ENCODE data around the gene TBC1D14. TPM values are rescaled to one million over a fixed set of nuclear protein-coding genes. Genes with fewer than 3 reads are reported as not detected.

Gene TBC1D14
- total RNA-seq, 2 experiments from 2014 or later = 37.1 to 37.3 TPM

DNA sequence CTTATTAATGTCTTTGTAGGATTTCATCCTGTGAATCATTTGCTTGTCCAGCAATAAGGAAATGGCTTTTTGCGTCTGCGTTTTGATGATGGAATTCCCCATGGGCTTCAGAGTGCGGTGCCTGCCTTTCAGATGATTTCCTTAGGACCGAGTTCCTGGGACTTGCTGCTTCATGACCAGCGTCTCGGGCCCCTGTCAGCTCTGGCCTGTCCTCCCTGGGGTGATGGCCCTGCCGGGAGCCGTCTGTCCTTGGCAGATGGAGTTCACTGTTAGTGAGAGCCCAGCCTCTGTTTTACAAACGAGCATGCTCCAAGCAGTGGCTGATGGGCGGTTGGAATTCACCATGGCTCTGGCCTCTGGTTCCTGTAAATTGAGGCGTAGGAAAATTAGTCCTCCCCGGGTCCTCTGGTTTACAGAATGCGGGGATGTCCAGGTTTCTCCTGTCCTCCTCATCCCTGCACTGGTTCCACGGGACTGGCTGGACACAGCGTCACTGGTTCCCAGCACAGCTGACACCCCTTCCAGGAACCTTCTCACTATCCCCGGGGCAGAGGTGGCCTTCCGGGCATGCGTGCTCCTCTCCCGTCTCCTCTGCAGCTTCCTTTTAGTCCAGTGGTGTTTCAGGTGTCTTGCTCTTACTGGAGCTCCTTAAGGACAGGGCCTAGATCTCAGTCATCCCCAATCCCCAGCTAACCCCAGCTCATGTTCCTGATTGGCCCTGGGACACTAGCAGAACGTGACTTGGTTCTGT, 34.9 kb downstream of the TBC1D14 start:
- H3K27me3 Mint-ChIP-seq = no peaks in the 10 kb centered on the region
- no peaks in the 10 kb centered on the region for H3K9me3 Mint-ChIP-seq
- ChIA-PET CTCF (interaction anchor here (1.0 kb wide), 2 partner anchors 30 kb away, joined by 3 to 4 read pairs; no protein-coding TSS in a partner anchor), POLR2A (interaction anchor here (0.9 kb wide), 1 partner anchor 35 kb away, joined by 3 read pairs; the partner anchor contains the start of gene TBC1D14)
- H3K4me3 Mint-ChIP-seq = no peak overlapping the region
- H3K36me3 Mint-ChIP-seq = no peaks in the 10 kb centered on the region
- intact Hi-C loops (cut with micrococcal nuclease) = no loop called here
- H3K27ac Mint-ChIP-seq = peak overlapping the region; percentile 31
- no peak for DNase-seq
- peaks cover 63% of the 10 kb centered on the region for H3K4me1 Mint-ChIP-seq (ENCODE audit: low read depth)

DNA sequence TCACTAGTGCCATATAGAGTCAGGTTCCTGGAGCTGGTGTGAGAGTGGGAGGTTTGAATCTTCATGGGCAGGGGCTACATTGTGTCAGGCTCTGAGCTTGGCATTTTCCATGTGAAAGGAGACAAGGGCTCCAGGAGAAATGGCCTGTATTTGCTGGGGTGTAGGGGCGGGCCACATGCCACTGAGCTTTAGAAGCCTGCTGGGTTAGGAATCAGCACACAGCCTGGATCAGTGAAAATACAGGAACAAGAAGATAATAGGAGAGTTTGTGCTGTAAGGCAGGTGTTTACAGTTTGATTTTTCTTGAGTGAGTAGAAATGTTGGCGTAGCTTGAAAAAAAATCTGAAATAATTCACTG, 35.4 kb downstream of the TBC1D14 start:
- H3K9me3 Mint-ChIP-seq = no peaks in the 10 kb centered on the region
- ChIA-PET CTCF (interaction anchor here (1.0 kb wide), 1 partner anchor 29 kb away, joined by 3 read pairs; no protein-coding TSS in a partner anchor), POLR2A (interaction anchor here (0.9 kb wide), 1 partner anchor 36 kb away, joined by 3 read pairs; the partner anchor contains the start of gene TBC1D14)
- H3K27ac Mint-ChIP-seq = peak overlapping the region; percentile 31
- peaks cover 60% of the 10 kb centered on the region for H3K4me1 Mint-ChIP-seq (ENCODE audit: low read depth)
- H3K27me3 Mint-ChIP-seq = no peaks in the 10 kb centered on the region
- DNase-seq = no peak
- intact Hi-C loops (cut with micrococcal nuclease) = no loop called here
- no peaks in the 10 kb centered on the region for H3K36me3 Mint-ChIP-seq
- H3K4me3 Mint-ChIP-seq = no peak overlapping the region

DNA sequence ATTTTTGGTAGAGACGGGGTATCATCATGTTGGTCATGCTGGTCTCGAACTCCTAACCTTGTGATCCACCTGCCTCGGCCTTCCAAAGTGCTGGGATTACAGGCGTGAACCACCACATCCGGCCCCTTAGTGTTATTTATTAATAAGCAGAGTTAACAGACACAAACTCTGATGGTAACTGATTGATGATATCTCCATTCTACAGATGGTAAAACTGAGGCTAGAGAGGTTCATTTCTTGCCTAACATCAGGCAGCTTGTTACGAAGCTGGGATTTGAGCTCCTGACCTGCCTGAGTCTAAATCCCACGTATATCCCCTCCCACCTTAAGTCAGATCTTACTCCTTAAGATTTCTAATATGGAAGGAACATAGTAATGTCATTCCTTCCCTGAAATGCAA, 36.9 kb downstream of the TBC1D14 start:
- intact Hi-C loops (cut with micrococcal nuclease) = no loop called here
- CTCF ChIA-PET = interaction anchor here (1.0 to 1.1 kb wide), 2 partner anchors 29 to 73 kb away, joined by 5 read pairs; no protein-coding TSS in a partner anchor
- no peaks in the 10 kb centered on the region for H3K27me3 Mint-ChIP-seq

DNA sequence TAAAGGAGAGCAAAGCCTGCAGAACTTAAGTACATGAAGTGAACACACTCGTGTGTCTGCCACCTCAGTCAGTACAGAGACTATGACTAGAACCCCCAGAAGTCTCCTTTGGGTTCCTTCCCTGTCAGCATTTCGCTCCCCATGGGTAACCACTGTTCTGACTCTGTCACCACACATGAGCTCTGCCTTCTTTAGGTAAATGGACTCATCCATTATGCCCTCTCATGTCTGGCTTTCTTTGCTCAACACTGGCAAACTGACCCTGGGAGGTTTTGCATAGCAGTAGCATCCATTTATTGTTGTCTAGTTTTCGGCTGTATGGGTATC, 38.5 kb downstream of the TBC1D14 start:
- no peaks in the 10 kb centered on the region for H3K36me3 Mint-ChIP-seq
- H3K27ac Mint-ChIP-seq = no peak overlapping the region
- H3K27me3 Mint-ChIP-seq = no peaks in the 10 kb centered on the region
- H3K4me1 Mint-ChIP-seq (ENCODE audit: low read depth) = peaks cover 47% of the 10 kb centered on the region
- DNase-seq = peak; percentile 38
- ChIA-PET POLR2A (no interaction called here), CTCF (interaction anchor here (0.8 to 1.6 kb wide), 3 partner anchors 25 to 31 kb away, joined by 3 to 7 read pairs (median 4); no protein-coding TSS in a partner anchor)
- intact Hi-C loops (cut with micrococcal nuclease) = no loop called here
- H3K9me3 Mint-ChIP-seq = no peaks in the 10 kb centered on the region
- no peak overlapping the region for H3K4me3 Mint-ChIP-seq

More for the DNA sequence above, 36.9 kb downstream of the TBC1D14 start:
- peaks cover 52% of the 10 kb centered on the region for H3K4me1 Mint-ChIP-seq (ENCODE audit: low read depth)
- POLR2A ChIA-PET = no interaction called here
- no peak overlapping the region for H3K27ac Mint-ChIP-seq
- no peak overlapping the region for H3K4me3 Mint-ChIP-seq
- DNase-seq = no peak
- H3K9me3 Mint-ChIP-seq = no peaks in the 10 kb centered on the region
- no peaks in the 10 kb centered on the region for H3K36me3 Mint-ChIP-seq

DNA sequence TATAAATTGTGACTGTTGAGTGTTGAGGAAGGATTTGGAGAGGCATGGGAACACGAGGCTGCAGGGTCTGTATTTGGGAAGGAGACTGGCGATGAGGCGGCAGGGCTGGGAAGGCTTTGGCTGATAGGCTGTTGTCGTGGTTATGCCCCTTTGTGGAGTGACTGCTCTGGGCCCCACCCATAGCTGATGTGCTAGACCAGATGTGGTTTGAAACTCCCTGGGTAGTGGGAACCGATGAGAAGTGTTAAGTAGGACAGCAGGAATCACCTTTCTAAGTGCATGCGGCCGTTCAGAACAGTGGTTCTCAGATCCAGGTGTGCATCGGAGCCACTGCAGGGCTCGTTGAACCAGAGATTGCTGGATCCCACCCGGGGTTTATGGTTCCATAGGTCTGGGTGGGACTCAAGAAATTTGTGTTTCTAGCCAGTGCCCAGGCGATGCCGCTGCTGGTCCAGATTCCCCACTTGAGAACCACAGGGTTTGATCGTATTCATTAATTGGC, 42.3 kb downstream of the TBC1D14 start:
- POLR2A ChIA-PET = no interaction called here
- CTCF ChIA-PET = no interaction called here
- no peak for DNase-seq
- Mint-ChIP-seq H3K36me3 (no peaks in the 10 kb centered on the region), H3K4me3 (no peak overlapping the region), H3K27ac (no peak overlapping the region), H3K27me3 (no peaks in the 10 kb centered on the region), H3K9me3 (no peaks in the 10 kb centered on the region), H3K4me1 (ENCODE audit: low read depth) (peaks cover 38% of the 10 kb centered on the region)
- intact Hi-C loops (cut with micrococcal nuclease) = no loop called here

DNA sequence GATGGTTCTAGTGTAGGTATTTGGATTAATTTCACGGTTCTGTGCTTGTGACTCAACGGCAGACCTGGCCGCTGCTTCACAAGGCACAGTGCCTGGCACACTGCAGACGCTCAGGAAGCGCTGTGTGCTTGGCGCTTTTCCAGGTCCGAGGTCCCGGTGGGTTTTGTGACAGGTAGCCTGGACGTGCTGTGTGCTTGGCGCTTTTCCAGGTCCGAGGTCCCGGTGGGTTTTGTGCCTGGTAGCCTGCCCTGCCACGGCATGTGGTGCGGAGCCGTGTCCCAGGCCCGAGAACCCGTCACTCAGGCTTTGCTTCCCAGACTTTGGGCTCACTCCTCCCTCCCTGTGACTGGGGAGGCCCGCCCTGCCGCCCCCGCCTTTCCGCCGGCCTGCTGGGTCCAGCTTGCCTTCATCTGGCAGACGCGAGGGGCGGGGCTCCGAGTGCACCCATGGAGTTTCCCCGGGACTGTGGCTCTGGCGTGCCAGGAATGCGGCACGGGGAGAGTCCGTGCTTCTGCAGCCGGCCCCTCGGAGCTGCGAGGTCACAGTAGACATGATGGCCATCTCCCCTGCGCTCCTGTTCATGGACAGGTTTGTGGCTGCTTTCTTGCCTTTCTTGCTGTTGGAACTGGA, 44.2 kb downstream of the TBC1D14 start:
- no peak overlapping the region for H3K4me3 Mint-ChIP-seq
- ChIA-PET CTCF (no interaction called here), POLR2A (no interaction called here)
- H3K27me3 Mint-ChIP-seq = no peaks in the 10 kb centered on the region
- no peaks in the 10 kb centered on the region for H3K36me3 Mint-ChIP-seq
- H3K9me3 Mint-ChIP-seq = no peaks in the 10 kb centered on the region
- peaks cover 37% of the 10 kb centered on the region for H3K4me1 Mint-ChIP-seq (ENCODE audit: low read depth)
- H3K27ac Mint-ChIP-seq = no peak overlapping the region
- intact Hi-C loops (cut with micrococcal nuclease) = no loop called here
- DNase-seq = no peak

DNA sequence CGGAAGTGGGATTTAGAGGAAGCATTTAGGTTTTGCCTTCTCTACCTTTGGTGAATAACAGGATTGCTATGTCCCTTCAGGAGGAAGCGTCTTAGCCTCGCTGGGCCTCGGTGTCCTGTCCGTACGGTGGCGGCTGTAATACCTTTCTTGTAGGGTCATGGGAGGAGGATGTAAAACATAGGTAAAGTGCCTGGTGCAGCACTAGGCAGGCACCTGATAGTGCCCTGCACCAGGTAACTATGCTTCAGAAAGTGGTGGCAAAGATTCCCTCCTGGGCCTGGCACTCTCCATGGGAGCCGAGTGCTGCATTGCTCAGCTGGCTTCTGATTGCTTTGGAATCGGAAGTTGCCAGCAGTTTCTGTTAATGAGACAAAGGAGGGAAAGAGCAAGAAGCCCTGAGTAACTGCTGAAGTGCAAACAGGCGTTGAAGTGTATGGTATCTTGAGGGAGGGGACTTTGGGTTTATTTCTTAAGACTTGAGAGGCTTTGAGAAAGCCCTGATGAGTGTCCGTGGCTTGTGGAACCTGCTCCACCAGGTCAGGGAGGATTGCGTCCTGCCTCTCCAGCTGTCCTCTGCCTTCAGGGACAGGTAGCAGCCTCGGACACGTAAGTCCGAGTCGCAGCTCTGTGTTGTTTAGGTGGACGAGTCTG, 45.8 kb downstream of the TBC1D14 start:
- ChIA-PET CTCF (interaction anchor here (1.0 kb wide), 1 partner anchor 19 kb away, joined by 3 read pairs; no protein-coding TSS in a partner anchor), POLR2A (no interaction called here)
- intact Hi-C loops (cut with micrococcal nuclease) = no loop called here
- Mint-ChIP-seq H3K4me3 (no peak overlapping the region), H3K27me3 (no peaks in the 10 kb centered on the region), H3K4me1 (ENCODE audit: low read depth) (peaks cover 33% of the 10 kb centered on the region), H3K9me3 (no peaks in the 10 kb centered on the region), H3K27ac (no peak overlapping the region), H3K36me3 (no peaks in the 10 kb centered on the region)
- DNase-seq = no peak

DNA sequence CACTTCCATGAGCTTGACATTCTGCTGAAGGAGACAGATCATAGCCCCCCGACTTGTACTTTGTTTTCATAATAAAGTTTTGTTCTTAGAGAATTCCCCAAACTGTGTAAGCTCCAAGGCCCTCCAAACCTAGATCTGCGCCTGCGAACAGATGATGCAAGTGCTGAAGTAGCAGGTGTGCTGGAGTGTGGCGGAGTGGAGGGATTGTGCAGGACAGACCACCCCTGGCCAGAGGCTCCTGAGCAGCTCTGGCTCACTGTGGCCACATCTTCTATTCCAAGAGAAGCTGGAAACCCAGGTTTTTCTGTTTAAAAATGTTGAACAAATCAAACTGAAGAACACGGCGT, 46.4 kb downstream of the TBC1D14 start:
- ChIA-PET POLR2A (no interaction called here), CTCF (interaction anchor here (1.0 kb wide), 1 partner anchor 18 kb away, joined by 3 read pairs; no protein-coding TSS in a partner anchor)
- H3K4me3 Mint-ChIP-seq = no peak overlapping the region
- no peaks in the 10 kb centered on the region for H3K27me3 Mint-ChIP-seq
- H3K9me3 Mint-ChIP-seq = no peaks in the 10 kb centered on the region
- no peak overlapping the region for H3K27ac Mint-ChIP-seq
- no peak for DNase-seq
- H3K4me1 Mint-ChIP-seq (ENCODE audit: low read depth) = peaks cover 33% of the 10 kb centered on the region
- no peaks in the 10 kb centered on the region for H3K36me3 Mint-ChIP-seq
- intact Hi-C loops (cut with micrococcal nuclease) = no loop called here

DNA sequence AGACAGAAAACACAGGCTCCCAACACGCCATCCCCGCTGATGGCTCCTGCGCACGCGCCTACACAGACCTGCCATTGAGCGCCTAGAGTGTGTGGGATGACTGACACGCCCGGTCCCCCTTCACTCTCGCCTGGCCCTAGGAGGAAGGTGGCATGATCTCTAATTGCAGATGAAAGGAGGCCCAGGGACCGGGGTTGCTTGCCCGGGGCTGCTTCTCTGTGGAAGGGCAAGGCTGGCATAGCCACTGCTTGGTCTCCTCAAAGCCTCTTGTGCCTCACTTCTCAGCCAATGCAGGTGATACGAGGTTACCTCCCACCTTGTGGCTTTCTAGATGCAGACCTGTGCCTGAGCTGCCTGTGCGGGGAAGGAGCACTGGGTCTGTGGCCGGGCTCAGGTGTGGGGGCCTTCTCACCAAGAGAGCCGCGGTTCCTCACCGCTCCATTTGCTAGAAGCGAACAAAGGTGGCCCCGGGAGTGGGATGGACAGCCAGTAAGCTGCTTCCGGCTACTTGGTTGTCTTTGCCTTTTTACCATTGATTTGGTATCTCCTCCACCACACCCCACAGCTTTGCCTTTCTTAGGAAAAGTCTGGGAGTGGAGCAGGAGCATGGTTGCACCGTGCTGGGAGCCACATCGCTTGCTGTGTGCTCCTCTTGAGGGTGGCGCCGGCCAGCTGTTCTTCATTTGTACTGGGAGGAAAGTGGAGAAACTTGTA, 47.0 kb downstream of the TBC1D14 start:
- no peak overlapping the region for H3K27ac Mint-ChIP-seq
- ChIA-PET POLR2A (no interaction called here), CTCF (interaction anchor here (1.0 kb wide), 1 partner anchor 18 kb away, joined by 3 read pairs; no protein-coding TSS in a partner anchor)
- no peak overlapping the region for H3K4me3 Mint-ChIP-seq
- no peak for DNase-seq
- H3K9me3 Mint-ChIP-seq = no peaks in the 10 kb centered on the region
- H3K27me3 Mint-ChIP-seq = no peaks in the 10 kb centered on the region
- intact Hi-C loops (cut with micrococcal nuclease) = no loop called here
- no peaks in the 10 kb centered on the region for H3K36me3 Mint-ChIP-seq
- peaks cover 30% of the 10 kb centered on the region for H3K4me1 Mint-ChIP-seq (ENCODE audit: low read depth)

DNA sequence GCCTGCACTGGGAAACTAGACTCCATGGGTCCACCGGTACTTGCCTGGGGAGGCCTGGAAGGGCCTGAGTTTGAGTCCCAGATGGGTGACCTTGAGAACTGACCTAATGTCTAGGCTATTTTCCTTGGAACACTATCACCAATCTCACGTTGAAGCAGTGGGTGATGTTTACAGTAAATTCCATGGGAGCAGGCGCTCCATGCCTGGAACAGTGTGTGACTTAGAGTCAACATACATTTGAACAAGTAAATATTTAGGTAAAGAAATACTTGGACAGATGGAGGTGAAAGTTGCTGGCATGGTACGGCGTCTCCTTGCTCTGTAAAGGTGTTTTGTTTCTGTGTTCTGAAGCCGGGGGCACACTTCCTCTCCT, 47.5 kb downstream of the TBC1D14 start:
- H3K36me3 Mint-ChIP-seq = no peaks in the 10 kb centered on the region
- ChIA-PET CTCF (no interaction called here), POLR2A (no interaction called here)
- H3K27me3 Mint-ChIP-seq = no peaks in the 10 kb centered on the region
- no peak for DNase-seq
- intact Hi-C loops (cut with micrococcal nuclease) = no loop called here
- H3K9me3 Mint-ChIP-seq = no peaks in the 10 kb centered on the region
- peaks cover 30% of the 10 kb centered on the region for H3K4me1 Mint-ChIP-seq (ENCODE audit: low read depth)
- H3K27ac Mint-ChIP-seq = no peak overlapping the region
- H3K4me3 Mint-ChIP-seq = no peak overlapping the region

DNA sequence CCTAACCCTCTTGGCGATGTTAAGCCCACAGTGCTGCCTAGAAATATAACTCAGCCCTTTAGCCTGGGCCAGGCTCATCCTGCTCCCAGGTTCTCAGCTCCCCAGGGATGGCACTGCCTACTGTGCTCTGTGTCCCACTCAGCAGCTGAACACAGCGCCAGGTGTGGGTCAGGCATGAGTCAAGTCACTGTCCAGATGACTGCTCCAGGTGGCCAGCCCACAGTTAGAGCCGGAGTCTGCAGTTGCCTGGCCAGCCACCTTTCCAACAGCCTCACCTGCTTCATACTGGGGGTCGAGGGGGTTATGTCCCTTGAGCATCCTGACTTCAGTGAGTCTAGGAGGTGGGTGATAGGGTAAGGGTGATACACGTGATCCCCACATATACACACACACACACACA, 48.4 kb downstream of the TBC1D14 start:
- DNase-seq = no peak
- Mint-ChIP-seq H3K9me3 (no peaks in the 10 kb centered on the region), H3K4me3 (no peak overlapping the region), H3K4me1 (ENCODE audit: low read depth) (peaks cover 30% of the 10 kb centered on the region), H3K27me3 (no peaks in the 10 kb centered on the region), H3K36me3 (no peaks in the 10 kb centered on the region), H3K27ac (no peak overlapping the region)
- intact Hi-C loops (cut with micrococcal nuclease) = no loop called here
- ChIA-PET POLR2A (interaction anchor here (0.6 kb wide), 1 partner anchor 33 kb away, joined by 3 read pairs; no protein-coding TSS in a partner anchor), CTCF (no interaction called here)

DNA sequence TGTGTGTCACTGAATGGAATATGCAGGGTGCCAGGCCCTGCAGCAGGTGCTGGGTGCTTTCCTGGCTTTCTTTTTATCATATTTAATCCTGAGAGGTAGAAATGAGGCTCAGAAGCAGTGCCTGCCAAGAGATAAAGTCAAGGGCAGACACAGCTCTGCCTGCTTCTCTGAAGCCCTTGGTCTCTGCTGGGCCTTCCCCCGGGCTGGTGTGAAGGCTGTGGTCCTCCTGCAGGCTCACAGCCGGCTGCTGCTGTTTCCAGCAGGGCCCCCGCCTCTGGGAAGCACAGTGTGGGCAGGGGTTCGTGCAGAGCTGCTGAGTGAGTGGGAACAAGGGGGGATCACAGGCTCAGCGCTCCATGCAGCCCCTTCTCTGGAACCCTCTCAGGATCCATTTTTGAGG, 49.6 kb downstream of the TBC1D14 start:
- Mint-ChIP-seq H3K9me3 (no peaks in the 10 kb centered on the region), H3K27ac (no peak overlapping the region), H3K4me1 (ENCODE audit: low read depth) (peaks cover 39% of the 10 kb centered on the region), H3K27me3 (no peaks in the 10 kb centered on the region), H3K4me3 (no peak overlapping the region), H3K36me3 (no peaks in the 10 kb centered on the region)
- CTCF ChIA-PET = interaction anchor here (0.7 kb wide), 1 partner anchor 53 kb away, joined by 3 read pairs; no protein-coding TSS in a partner anchor
- intact Hi-C loops (cut with micrococcal nuclease) = no loop called here
- DNase-seq = no peak
- POLR2A ChIA-PET = interaction anchor here (1.1 kb wide), 1 partner anchor 50 kb away, joined by 4 read pairs; the partner anchor contains the start of gene TBC1D14

Data from activated CD4-positive, alpha-beta memory T cell treated with anti-CD3 and anti-CD28 coated beads for 36 hours (primary cell).